HG03025 (cell line): ENCODE measurements around the gene MET.
"Not testable (repeated sequence)": the region's sequence is repeated elsewhere in the genome, so short reads cannot be mapped to it uniquely, and the experiment has no call there.

Experiments used
- ATAC-seq: cut with Tn5 transposase; IDR thresholded peaks from one replicate; pipeline ENCODE4 v1.9.1; 2021; ENCODE audit warnings: mild to moderate bottlenecking, moderate library complexity; ENCODE audit not compliant: unreplicated experiment, low FRiP score

MET gene

DNA sequence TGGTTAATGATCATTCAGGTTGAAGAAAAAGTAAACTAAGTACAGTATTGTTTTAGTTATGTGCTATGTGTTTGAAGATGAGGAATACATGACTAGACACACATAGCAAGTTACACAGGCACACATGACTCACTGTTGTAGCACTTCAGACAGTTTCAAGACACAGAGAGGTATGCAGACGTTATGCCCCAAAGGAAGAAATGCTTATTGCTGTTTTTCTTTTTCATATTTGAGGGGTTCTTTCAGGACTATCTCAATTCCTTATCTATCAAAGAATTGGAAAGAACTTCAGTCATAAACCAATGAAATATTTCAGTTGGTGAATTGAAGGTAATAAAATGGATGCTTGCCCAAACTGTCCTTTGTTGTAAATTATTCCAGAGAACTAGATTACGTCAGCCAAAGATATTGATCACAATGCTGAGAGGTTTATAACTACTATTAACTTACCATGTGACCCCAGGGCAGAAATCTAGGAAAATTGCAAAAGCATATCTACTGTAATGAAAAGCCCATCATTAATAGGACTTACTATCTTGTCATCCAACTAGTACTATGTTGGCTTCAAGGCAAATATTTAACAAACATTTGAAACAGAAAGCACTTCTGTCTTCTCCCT lies 129.2 kb downstream of the MET start:
- no peak for ATAC-seq

GRCh38 chr7:116802144-116802745 lies 130.2 kb downstream of the MET start:
- no peak for ATAC-seq

DNA sequence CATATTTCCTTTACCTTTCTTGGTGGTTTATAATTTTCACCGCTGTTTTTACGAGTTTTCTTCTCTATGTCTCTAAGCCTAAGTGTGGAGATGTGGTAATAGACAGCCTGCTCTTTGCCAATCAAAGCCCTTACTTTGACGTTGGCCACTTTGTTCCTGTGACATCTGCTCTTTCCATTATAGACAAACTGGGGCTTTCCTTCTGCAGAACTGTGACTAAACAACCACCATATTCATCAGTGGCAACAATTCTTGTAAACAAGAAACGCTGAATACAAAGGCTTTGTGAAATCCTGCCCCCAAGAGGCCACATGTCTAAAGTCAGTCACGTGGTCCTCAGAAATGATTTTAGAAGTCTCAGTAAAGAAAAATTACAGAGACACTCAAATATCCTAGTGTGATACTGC lies 130.8 kb downstream of the MET start:
- no peak for ATAC-seq

- no peak for ATAC-seq
These were observed 132.5 kb downstream of the MET start for GRCh38 chr7:116804471-116804870.

DNA sequence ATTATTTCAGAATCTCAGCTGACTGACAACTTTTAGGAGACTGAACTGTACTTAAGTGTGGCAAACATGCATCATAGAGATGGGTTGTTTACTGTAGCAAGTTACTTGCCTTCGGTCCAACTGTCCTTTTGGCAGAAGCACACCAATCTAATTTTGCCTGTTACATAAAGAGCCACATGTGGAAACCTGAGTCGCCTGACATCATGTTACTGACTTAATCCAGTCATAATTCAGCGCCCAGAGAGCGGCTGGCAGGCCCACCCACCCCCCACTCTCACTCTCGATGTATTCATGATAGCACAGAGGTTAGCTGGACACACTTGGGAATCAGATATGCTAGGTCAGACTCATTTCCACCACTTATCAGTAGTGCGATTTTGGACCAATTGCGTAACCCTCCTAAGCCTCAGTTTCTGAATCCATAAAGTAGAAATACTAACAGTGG lies 133.1 kb downstream of the MET start:
- ATAC-seq: no peak

- no peak for ATAC-seq
These were observed 134.3 kb downstream of the MET start for GRCh38 chr7:116806046-116806944.

GRCh38 chr7:116807011-116807560 lies 135.1 kb downstream of the MET start:
- ATAC-seq: no peak

DNA sequence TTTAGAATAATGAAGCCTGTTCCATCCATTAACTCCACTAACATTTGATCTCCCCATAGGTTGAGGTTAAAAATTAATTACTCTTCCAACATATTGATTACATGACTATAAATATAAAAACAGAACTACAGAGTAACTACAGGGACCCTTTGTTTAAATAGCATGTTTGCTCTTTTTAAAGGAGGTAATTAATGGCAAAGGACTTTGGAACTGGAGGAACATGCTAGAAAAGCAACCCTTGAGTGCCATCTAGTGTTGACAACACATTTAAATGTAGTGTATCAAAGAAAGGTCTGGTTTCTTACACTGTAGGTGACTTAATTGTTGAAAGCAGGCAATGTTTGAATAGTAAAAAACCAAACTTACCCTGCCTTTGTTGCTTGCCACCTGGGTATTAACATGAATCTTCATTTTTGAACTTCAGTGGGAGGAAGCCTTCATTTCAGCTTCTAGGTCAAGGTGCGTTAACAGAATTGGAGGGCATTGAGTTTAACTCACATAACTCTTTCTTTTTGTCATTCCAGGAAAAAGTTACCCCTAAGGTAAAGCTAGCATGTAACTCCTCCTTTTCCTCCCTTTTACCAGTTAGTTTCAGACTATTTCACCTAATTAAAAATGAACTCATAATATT lies 137.8 kb downstream of the MET start:
- ATAC-seq: no peak

DNA sequence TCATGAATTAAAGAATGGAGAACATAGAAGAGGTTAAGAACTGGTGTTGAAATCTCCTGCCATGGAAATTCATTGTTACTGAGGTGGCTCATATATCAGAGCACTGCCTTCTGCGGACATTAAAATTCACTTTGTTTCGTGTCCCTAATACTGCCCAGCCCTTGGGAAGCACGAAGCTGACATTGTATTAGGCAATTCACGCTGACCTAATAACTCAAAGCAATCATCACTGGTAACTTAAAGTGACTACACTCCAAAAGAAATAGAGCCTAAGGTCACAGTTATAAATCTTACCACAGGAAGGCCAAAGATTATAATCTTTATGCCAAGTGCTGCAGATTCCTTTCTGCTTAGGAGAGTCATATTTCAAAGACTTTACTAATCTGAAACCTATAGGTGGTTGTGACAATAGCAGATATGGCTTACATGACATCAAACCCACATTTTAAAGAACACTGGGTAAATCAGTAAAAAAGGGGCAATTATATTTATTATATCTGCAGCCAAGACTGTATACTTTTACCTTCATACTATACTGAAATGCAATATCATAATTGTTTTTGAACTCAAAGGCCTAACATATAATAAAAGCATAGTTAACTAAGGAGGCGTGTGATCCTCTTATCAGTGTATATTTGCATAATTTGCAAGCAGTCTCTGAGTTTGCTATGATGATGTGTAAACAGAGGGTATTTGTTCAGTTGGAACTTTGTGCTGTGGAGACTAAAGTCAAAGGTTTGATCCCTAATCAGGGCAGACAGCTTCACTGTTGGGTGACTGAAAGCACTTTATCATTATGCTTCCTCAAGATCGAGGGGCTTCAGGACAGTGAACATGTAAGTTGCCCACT lies 138.5 kb downstream of the MET start:
- ATAC-seq: no peak

GRCh38 chr7:116811768-116812167 lies 139.8 kb downstream of the MET start:
- no peak for ATAC-seq

GRCh38 chr7:116812860-116813259 lies 140.9 kb downstream of the MET start:
- no peak for ATAC-seq

DNA sequence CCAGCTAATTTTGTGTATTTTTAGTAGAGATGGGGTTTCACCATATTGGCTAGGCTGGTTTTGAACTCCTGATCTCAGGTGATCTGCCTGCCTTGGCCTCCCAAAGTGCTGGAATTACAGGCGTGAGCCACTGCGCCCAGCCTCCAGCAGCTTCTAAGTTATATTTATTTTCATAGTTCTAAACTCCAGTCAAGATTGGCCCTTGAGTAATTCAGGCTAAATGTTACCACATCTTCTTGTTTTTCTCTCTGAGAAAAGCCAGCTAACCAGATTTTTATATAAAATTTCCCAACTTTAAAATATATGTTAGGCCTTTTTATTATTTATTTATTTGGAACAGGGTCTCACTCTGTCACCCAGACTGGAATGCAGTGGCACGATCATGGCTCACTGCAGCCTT lies 141.4 kb downstream of the MET start:
- ATAC-seq: not testable (repeated sequence)

DNA sequence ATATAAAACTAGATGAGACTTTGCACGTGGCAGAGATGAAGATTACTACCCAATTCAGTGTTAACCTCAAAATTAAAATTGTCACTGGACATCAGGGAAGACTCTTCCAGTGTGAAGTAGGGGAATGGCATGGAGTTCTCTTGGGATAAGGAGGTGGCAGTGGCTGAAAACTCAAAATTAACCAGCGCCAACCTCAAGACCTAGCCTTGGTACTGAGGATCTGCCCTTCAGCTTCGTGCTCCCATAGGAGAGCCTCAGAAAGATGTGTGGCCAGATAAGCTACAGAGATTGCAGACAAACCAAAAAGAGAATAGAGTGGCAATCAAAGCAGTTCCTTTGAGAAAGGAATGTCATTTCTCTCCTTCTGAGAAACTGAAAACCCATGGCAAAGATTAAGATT lies 143.0 kb downstream of the MET start:
- ATAC-seq: no peak

GRCh38 chr7:116820149-116820548 lies 148.2 kb downstream of the MET start:
- no peak for ATAC-seq

- ATAC-seq: not testable (repeated sequence)
These were observed 149.7 kb downstream of the MET start for GRCh38 chr7:116821647-116822046.

GRCh38 chr7:116824449-116824848 lies 152.5 kb downstream of the MET start:
- ATAC-seq: no peak

DNA sequence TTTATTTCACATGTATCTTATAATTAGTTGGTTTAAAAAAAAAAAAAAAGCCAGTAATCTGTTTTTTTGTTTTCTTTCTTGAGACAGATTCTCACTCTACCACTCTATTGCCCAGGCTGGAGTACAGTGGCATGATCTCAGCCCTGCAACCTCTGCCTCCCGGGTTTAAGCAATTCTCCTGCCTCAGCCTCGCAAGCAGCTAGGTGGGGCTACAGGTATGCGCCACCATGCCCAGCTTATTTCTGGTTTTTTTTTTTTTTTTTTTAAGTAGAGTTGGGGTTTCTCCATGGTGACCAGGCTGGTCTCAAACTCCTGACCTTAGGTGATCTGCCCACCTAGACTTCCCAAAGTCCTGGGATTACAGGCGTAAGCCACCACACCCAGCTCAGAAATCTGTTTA lies 156.3 kb downstream of the MET start:
- ATAC-seq: no peak

DNA sequence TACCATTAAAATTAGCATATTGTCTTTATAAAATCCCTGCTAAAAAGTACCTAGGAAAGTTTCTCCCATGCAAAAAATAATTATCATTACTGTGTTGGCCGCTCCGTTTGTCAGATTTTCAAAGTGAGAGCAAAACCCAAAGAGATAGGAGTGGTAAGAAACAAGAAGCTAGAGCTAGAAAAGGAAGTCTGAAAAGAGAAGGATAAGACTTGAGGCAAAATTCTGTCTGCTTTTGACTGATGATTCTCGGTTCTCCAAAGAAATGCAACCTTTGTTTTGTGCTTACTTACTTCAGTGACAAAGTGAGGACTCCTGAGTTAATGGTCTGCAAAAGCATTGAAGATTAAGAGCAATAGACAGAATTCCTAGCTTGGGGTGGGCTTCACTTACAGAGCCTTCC lies 157.0 kb downstream of the MET start:
- ATAC-seq: no peak

- no peak for ATAC-seq
These were observed 157.5 kb downstream of the MET start for GRCh38 chr7:116829493-116829892.

- no peak for ATAC-seq
These were observed 160.7 kb downstream of the MET start for GRCh38 chr7:116832692-116833091.
